Activated T-cell treated with anti-CD3 and anti-CD28 coated beads, Interleukin-2, amount 50 U/mL, for 24 hours (primary cell): ENCODE measurements around the gene SCGB1A1.

Experiments
- DNase-seq: peaks from one replicate; pipeline ENCODE4 v3.0.0-alpha.2; 2020
- H3K27ac Mint-ChIP-seq: 2 replicates; pipeline ENCODE4 v1.8.0; 2020; ENCODE audit warnings: mild to moderate bottlenecking, mixed read lengths
- H3K27me3 Mint-ChIP-seq: 2 replicates; pipeline ENCODE4 v1.8.0; 2020; ENCODE audit warnings: mixed read lengths
- H3K36me3 Mint-ChIP-seq: 2 replicates; pipeline ENCODE4 v1.8.0; 2020; ENCODE audit warnings: low read depth, mixed read lengths
- H3K4me1 Mint-ChIP-seq: 2 replicates; pipeline ENCODE4 v1.8.0; 2020; ENCODE audit warnings: low read depth, mixed read lengths
- H3K4me3 Mint-ChIP-seq: 2 replicates; pipeline ENCODE4 v1.8.0; 2020; ENCODE audit warnings: mild to moderate bottlenecking, moderate library complexity, mixed read lengths
- H3K9me3 Mint-ChIP-seq: 2 replicates; pipeline ENCODE4 v1.8.0; 2020; ENCODE audit warnings: mixed read lengths

SCGB1A1 gene

DNA sequence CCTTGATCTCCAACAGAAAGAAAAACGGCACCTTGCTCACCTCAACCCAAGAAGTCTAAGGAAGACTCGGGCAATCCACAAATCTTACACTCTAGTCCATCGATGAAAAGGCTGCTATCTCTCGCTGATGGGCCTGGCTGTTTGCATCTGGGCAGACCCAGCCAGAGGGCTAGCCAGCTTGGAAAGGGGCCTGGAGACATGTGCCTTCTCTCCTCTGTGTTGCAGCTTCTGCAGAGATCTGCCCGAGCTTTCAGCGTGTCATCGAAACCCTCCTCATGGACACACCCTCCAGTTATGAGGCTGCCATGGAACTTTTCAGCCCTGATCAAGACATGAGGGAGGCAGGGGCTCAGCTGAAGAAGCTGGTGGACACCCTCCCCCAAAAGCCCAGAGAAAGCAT, 3.2 kb downstream of the SCGB1A1 start:
- Mint-ChIP-seq H3K9me3 (no peaks in the 10 kb centered on the region), H3K4me3 (no peak overlapping the region), H3K4me1 (peaks cover 14% of the 10 kb centered on the region), H3K27me3 (no peaks in the 10 kb centered on the region), H3K27ac (no peak overlapping the region), H3K36me3 (no peaks in the 10 kb centered on the region)
- DNase-seq: no peak

DNA sequence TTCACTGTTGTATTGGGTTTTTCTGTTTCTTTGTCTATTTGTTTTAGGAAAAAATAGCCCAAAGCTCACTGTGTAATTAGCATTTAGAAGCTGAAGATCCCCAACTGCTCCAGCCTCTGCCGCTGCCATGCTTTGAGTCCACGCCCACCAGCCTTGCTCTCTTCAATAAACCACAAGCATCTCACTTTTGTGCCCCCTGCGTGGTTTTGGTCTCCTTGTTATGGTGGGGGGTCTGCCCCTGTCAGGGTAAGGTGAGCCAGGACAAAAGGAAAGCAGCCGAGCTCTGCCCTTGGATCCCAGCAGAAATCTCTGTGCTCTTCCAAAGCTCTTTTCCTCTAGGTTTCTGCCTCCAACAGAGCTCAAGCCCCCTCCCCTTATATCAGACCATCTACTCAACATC, 4.2 kb downstream of the SCGB1A1 start:
- no peak for DNase-seq
- no peaks in the 10 kb centered on the region for H3K36me3 Mint-ChIP-seq
- no peak overlapping the region for H3K4me3 Mint-ChIP-seq
- peaks cover 23% of the 10 kb centered on the region for H3K4me1 Mint-ChIP-seq
- H3K27ac Mint-ChIP-seq: no peak overlapping the region
- no peaks in the 10 kb centered on the region for H3K27me3 Mint-ChIP-seq
- no peaks in the 10 kb centered on the region for H3K9me3 Mint-ChIP-seq

DNA sequence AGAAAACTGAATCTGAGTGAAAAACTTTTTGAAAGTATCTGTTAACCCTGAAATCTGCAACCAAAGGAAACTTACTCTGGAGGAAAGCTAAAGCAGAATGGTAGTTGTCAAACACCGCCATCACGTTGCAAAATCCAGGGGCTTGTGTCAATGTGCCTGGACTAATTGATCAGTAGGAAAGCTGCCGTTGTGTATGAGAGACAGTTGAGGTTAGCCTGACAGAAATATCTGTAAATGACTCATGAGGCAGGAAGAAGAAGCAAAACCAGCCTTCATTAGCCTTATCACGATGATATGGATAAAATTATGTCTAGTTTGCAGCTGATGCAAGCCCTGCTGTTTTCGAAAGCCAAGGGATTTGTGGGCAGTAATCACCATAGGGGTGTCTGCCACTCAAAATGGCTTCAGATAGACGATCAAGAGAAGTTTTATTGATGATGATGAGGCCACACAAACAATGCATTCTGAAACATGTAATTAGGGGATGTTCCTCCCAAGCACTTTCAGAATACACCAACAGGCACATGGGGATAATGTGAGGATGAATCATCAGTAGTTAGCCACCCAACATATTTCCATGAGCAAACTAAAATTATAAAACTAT, 8.9 kb downstream of the SCGB1A1 start:
- H3K4me1 Mint-ChIP-seq: peaks cover 42% of the 10 kb centered on the region

DNA sequence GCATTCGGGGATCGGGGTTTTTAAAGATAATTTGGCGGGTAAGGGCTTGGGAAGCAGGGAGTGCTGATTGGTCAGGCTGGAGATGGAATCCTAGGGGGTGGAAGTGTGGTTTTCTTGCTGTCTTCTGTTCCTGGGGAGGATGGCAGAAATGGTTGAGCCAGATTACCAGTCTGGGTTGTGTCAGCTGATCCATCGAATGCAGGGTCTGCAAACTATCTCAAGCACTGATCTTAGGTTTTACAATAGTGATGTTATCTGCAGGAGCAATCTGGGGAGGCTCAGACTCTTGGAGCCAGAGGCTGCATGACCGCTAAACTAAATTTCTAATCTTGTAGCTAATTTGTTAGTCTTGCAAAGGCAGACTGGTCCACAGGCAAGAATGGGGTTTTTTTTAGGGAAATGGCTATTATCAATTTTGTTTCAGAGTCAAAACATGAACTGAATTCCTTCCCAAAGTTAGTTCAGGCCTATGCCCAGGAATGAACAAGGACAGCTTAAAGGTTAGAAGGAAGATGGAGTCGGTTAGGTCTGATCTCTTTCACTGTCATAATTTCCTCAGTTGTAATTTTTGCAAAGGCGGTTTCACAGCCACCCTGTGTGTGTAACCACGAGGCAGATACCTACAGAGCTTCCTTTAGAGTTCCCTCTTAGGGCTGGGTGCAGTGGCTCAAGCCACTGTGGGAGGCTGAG, 10.2 kb downstream of the SCGB1A1 start:
- Mint-ChIP-seq H3K4me1 (peaks cover 50% of the 10 kb centered on the region), H3K36me3 (no peaks in the 10 kb centered on the region), H3K4me3 (no peak overlapping the region), H3K27me3 (no peaks in the 10 kb centered on the region), H3K27ac (peak overlapping the region; percentile 95), H3K9me3 (no peaks in the 10 kb centered on the region)
- no peak for DNase-seq

More for the DNA sequence above, 8.9 kb downstream of the SCGB1A1 start:
- DNase-seq: peak; percentile 47
- Mint-ChIP-seq H3K9me3 (no peaks in the 10 kb centered on the region), H3K27me3 (no peaks in the 10 kb centered on the region), H3K36me3 (no peaks in the 10 kb centered on the region), H3K27ac (peak overlapping the region; percentile 95), H3K4me3 (peak overlapping the region; percentile 56)

DNA sequence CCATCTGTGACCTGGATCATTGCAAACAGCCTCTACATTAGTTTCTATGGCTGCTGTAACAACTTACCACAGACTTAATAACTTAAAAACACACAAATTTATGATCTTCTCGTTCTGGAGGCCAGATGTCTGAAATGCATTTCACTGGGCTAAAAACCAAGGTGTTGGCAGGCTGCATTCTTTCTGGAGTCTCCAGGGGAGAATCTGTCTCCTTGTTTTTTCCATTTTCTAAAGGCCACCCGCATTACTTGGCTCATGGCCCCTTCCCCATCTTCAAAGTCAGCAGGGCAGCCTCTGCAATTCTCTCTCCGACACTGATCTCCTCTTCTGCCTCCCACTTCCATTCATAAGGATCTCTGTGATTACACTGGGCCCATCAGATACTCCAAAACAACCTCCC, 11.6 kb downstream of the SCGB1A1 start:
- no peak overlapping the region for H3K27ac Mint-ChIP-seq
- H3K27me3 Mint-ChIP-seq: no peaks in the 10 kb centered on the region
- H3K4me3 Mint-ChIP-seq: no peak overlapping the region
- DNase-seq: no peak
- no peaks in the 10 kb centered on the region for H3K9me3 Mint-ChIP-seq
- H3K4me1 Mint-ChIP-seq: peaks cover 50% of the 10 kb centered on the region
- no peaks in the 10 kb centered on the region for H3K36me3 Mint-ChIP-seq

DNA sequence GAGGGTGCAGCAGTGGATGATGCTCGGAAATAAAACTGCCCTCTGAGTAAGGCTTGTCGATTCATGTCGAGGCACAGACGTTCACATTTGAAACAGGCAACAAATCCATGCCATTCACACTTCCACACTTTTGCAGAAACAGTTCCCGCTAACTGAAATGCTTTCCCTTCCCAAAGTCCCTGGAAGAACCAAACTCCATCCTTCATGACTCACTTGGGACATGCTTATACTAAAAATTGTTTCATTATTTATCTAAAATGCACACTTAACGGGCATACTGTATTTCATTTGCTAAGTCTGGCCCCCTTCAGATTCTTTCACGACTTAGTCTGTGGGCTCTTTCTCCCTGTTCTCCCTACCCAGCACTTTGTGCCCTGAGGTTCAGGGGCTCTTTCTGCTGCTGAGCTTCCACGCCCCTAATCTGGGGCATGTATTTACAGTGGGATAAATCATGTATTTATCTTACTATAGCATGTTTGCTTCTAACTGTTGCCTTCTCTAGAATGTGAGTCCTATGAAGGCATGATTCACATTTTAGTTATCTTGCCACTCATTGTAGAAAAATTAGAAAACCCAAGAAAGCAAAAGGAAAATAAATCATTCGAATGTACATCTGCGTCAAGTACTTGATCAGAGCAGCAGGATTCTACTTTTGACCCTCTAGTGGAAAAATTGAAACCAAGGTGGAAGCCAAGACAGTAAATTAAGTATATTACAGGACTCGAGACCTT, 12.5 kb downstream of the SCGB1A1 start:
- H3K27ac Mint-ChIP-seq: no peak overlapping the region
- H3K36me3 Mint-ChIP-seq: no peaks in the 10 kb centered on the region
- no peak overlapping the region for H3K4me3 Mint-ChIP-seq
- H3K4me1 Mint-ChIP-seq: peaks cover 53% of the 10 kb centered on the region
- H3K9me3 Mint-ChIP-seq: no peaks in the 10 kb centered on the region
- DNase-seq: no peak
- no peaks in the 10 kb centered on the region for H3K27me3 Mint-ChIP-seq

DNA sequence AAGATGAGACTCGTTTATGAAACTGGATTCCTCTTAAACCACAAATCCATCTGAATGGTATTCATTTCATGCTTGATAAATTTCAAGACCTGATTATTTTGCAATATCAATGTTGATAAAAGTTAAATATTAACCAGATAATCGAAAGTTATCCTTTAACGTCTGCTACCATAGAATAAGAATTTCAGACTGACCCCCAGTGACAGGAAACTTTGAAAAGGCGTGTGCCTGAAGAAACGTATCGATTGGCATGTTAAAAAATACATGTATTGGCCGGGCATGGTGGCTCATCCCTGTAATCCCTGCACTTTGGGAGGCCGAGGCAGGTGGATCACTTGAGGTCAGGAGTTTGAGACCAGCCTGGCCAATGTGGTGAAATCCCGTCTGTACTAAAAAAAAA, 13.9 kb downstream of the SCGB1A1 start:
- no peak overlapping the region for H3K4me3 Mint-ChIP-seq
- no peaks in the 10 kb centered on the region for H3K36me3 Mint-ChIP-seq

GRCh38 chr11:62433141-62433903, 14.5 kb downstream of the SCGB1A1 start:
- Mint-ChIP-seq H3K27ac (no peak overlapping the region), H3K4me3 (no peak overlapping the region), H3K36me3 (no peaks in the 10 kb centered on the region), H3K27me3 (no peaks in the 10 kb centered on the region), H3K9me3 (no peaks in the 10 kb centered on the region), H3K4me1 (peaks cover 36% of the 10 kb centered on the region)
- DNase-seq: no peak

More for the DNA sequence above, 13.9 kb downstream of the SCGB1A1 start:
- Mint-ChIP-seq H3K9me3 (no peaks in the 10 kb centered on the region), H3K27me3 (no peaks in the 10 kb centered on the region), H3K4me1 (peaks cover 41% of the 10 kb centered on the region), H3K27ac (no peak overlapping the region)
- DNase-seq: no peak

DNA sequence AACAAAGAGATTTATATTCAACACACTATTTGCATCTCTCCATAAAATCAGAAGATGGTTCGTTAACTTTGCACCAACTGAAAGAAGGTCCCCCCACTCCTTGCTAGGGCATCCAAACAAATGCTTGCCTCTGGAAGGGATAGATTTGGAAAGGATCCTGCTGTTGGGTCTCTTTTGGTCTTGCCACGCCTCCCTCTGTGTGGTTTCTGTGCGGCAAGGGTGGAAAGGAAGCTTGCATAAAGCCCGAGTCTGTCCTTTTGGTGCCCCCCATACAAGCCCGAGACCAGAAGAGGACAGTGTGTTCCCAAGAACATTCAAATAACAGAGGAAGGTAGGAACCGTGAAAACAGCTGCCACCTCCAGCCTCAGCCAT, 15.1 kb downstream of the SCGB1A1 start:
- Mint-ChIP-seq H3K27ac (no peak overlapping the region), H3K27me3 (no peaks in the 10 kb centered on the region), H3K4me3 (no peak overlapping the region), H3K36me3 (no peaks in the 10 kb centered on the region), H3K4me1 (peaks cover 30% of the 10 kb centered on the region), H3K9me3 (no peaks in the 10 kb centered on the region)
- DNase-seq: no peak

DNA sequence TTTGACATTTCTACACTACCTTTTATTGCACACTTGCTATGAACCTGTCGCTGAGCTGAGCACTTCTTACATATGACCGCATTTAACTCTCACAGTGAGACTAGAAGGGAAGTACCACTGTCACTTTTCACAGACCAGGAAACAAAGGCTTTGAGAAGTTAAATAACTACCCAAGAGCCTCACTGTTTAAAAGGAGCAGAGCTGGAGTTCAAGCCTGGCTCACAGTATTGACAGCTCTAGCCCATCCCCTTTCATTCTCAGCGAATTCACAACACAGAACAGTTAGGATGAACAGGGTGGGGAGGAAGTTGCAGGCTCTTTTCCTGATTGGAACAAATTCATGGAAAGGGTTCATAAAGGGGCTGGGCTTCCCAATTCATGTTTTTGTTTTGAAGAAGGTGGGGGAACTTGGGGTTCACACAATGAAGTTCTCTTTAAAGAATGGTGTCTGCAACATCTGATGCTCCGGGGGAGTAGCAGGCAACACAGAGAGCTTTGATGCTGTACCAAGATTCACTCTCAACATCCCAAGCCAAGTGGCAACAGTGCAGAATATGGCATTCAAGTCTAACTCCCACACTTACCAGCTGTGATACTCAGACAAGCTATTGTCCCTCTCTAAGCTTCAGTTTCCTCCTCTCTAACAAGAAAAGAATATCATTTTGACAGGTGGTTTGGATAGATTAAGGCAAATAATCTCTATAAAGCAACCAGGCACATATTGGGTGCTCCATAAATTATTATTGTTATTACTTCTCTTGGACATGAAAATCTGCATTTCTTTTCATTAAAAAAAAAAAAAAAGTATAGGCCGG, 17.2 kb downstream of the SCGB1A1 start:
- Mint-ChIP-seq H3K27ac (no peak overlapping the region), H3K4me1 (peaks cover 20% of the 10 kb centered on the region), H3K4me3 (no peak overlapping the region)

GRCh38 chr11:62437616-62438015, 18.8 kb downstream of the SCGB1A1 start:
- no peaks in the 10 kb centered on the region for H3K36me3 Mint-ChIP-seq
- no peak overlapping the region for H3K27ac Mint-ChIP-seq
- no peaks in the 10 kb centered on the region for H3K9me3 Mint-ChIP-seq
- H3K4me1 Mint-ChIP-seq: peaks cover 18% of the 10 kb centered on the region
- no peaks in the 10 kb centered on the region for H3K27me3 Mint-ChIP-seq
- no peak overlapping the region for H3K4me3 Mint-ChIP-seq
- DNase-seq: no peak

More for the DNA sequence above, 17.2 kb downstream of the SCGB1A1 start:
- Mint-ChIP-seq H3K9me3 (no peaks in the 10 kb centered on the region), H3K27me3 (no peaks in the 10 kb centered on the region), H3K36me3 (no peaks in the 10 kb centered on the region)
- DNase-seq: no peak

GRCh38 chr11:62438641-62439040, 19.8 kb downstream of the SCGB1A1 start:
- Mint-ChIP-seq H3K4me1 (peaks cover 13% of the 10 kb centered on the region), H3K27me3 (no peaks in the 10 kb centered on the region), H3K4me3 (no peak overlapping the region), H3K9me3 (no peaks in the 10 kb centered on the region), H3K27ac (no peak overlapping the region), H3K36me3 (no peaks in the 10 kb centered on the region)
- DNase-seq: no peak

GRCh38 chr11:62439785-62440602, 21.2 kb downstream of the SCGB1A1 start:
- Mint-ChIP-seq H3K27ac (no peak overlapping the region), H3K4me1 (peaks cover 15% of the 10 kb centered on the region), H3K4me3 (no peak overlapping the region), H3K9me3 (no peaks in the 10 kb centered on the region), H3K27me3 (peaks cover 12% of the 10 kb centered on the region), H3K36me3 (no peaks in the 10 kb centered on the region)
- DNase-seq: no peak
